Ramos (cell line): ENCODE measurements around the gene GTPBP8.

Source experiments
- in situ Hi-C: fragments of 300-500 bp; cut with MboI; formaldehyde crosslinking; loops from one replicate; pipeline ENCODE4 v1.14.3; 2022; ENCODE audit warnings: low sequenced_read_pairs; ENCODE audit not compliant: unreplicated experiment

GTPBP8 gene

DNA sequence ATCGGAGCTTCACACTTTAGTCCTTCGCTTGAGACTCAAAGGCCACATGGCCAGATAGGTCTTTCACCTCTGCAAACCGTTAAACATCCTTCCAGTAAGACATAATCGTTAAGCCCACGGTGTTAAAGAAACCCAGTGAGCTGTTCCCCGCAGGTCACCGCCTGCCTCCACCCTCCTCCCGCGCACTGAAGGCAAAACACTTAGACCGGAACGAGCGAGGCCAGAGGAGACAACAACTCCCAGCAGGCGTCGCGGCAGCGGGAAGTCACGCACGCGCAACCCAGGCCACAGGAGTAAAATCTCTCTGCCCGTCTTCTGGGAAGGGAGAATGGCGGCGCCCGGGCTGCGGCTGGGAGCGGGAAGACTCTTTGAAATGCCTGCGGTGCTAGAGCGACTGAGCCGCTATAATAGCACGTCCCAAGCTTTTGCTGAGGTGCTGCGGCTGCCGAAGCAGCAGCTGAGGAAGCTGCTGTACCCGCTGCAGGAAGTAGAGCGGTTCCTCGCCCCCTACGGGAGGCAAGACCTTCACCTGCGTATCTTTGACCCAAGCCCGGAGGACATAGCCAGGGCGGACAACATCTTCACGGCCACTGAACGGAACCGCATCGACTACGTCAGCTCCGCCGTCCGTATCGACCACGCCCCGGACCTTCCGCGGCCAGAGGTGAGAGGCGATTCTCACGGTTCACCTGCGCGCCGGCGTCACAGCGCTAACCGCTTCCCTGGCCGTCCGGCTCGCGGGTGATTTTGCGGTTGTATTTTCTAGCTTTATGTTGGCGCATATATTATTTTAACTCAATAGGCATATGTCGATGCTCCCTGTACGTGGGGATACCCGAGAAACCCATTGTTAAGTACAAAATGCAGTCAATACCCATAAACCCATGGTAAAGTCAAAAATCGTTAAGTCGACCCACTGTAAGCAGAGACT, at the start of gene GTPBP8:
Gene GTPBP8 (plus strand): TSS at position 313 of the 931 bp plus-strand sequence. CDS start 16 bp downstream, at position 329.
- in situ Hi-C loops: loop anchor here (25.0 kb wide), 1 partner anchor 879 kb away; no protein-coding TSS in a partner anchor

GRCh38 chr3:112948346-112948838, 42.4 kb upstream of the GTPBP8 start:
- in situ Hi-C loops: no loop called here

GRCh38 chr3:112956351-112956750, 34.4 kb upstream of the GTPBP8 start:
- in situ Hi-C loops: no loop called here

DNA sequence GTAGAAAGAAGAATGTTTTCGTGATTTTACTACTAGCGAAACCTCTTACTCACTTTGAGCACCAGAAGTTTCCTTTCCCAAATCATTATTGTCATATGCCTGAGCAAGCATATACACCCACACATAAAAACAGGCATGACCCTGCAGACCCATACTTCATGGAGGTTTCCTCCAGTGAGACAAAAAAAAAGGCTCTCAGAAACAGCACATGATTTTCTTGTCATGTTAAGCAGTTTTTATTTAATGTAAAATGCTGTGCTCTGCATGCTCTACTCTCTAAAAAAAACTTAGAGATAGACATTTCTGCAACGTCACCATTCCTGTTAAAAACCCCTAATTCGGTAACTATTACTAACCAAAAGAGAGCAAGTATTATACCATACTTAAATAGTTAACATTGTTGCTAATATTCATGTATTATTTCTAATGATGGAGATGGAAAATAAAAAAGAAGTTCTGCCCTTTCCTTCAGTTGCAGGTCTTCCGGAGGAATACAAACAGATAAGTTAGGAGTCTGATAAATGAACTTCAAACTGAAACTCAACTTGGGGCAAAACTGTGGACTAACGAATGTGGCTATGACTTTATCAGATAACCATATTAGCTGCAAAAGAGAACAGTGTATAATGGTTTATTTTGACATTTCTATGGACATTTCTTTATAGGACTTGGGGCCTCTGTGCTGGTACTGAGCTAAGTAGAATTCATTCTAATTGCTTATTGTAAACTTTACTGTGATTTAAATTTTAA, 31.8 kb upstream of the GTPBP8 start:
- in situ Hi-C loops: no loop called here

DNA sequence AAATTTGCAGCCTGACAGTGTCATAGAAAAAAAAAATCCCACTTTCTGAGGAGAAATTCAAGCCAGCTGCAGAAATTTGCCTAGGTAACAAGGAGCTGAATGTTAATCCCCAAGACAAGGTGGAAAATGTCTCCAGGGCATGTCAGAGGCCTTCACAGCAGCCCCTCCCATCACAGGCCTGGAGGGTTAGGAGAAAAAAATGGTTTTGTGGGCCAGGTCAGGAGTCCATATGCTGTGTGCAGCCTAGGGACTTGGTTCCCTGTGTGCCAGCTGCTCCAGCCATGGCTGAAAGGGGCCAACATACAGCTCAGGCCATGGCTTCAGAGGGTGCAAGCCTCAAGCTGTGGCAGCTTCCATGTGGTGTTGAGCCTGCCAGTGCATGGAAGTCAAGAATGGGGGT, 27.1 kb upstream of the GTPBP8 start:
- in situ Hi-C loops: no loop called here

DNA sequence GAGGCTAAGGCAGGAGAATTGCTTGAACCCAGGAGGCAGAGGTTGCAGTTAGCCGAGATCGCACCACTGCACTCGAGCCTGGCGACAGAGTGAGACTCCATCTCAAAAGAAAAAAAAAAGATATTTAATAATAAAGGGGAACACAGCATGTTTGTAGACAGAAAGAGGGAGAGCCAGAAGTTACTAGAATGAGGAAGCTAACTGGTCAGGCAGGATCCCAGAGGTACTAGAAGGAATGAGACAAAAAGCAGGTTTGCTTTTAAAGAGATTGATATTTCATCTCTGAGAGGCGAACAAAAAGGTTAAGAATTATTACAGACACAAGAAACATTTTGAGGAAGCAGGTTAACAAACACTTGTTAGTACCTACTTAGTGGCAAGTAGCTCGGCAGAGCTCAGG, 25.1 kb upstream of the GTPBP8 start:
- in situ Hi-C loops: no loop called here

- in situ Hi-C loops: no loop called here
Observed at GRCh38 chr3:112966633-112967032, 24.2 kb upstream of the GTPBP8 start.

DNA sequence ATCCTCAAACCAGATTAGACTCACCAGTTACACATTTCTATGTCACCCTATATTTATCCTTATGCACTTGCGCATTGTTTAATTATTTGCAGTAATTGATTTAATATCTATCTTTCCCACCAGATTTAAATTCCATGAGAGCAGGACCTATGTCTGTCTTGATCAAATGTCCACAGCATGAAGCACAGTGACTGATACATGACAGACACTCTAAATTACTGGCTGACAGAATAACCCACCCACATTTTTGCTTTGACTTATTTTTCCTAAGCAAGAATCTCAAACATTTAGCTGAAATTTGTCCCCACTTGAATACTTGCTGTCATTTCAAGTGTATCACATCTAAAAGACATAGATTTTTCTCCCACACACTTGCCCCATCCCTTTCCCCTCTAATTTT, 23.4 kb upstream of the GTPBP8 start:
- in situ Hi-C loops: no loop called here

- in situ Hi-C loops: no loop called here
Observed at GRCh38 chr3:112967828-112968227, 23.0 kb upstream of the GTPBP8 start.

GRCh38 chr3:112972158-112972557, 18.6 kb upstream of the GTPBP8 start:
- in situ Hi-C loops: no loop called here

DNA sequence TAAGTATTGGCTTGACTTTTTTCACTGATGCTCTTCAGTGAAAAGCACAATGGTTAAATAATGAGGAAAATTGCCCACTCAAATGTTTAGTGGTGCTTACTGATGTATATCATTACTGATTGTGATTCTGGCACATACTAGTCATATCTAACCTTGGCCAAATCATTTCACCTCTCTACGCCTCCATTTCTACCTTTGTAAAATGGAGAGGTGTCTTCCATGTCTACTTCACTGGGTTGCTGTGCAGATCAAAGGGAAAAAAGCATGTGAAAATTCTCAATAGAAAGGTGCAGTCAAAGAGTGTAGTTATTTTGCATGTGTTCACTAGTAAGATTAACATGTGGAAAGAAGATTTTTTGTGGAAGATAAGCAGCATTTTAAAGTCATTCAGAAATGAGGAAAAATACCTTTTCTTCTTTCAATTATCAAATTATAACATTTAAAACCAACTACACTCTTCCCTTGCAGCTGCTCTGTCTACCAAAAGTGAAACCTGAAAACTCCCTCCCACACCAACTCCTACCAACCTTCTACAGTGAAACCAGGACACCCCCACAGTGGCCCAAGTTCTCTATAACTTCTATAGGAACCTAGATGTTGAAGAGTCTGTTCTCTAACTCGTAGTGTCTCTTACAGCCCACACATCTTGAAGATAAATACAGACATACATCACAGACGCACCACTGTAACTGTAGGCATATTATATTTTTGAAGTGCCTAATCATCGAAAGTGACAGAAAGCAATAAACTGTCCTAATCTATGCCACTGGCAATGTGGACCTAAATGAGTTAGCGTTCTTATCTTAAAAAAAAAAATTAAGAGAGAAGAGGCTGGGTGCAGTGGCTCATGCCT, 17.2 kb upstream of the GTPBP8 start:
- in situ Hi-C loops: no loop called here

GRCh38 chr3:112974178-112974517, 16.6 kb upstream of the GTPBP8 start:
- in situ Hi-C loops: no loop called here

- in situ Hi-C loops: loop anchor here (25.0 kb wide), 1 partner anchor 863 kb away; no protein-coding TSS in a partner anchor
Observed at GRCh38 chr3:112974894-112975293, 15.9 kb upstream of the GTPBP8 start, which contains the start of gene CD200R1. TSS of gene CD200R1 (minus strand) at chr3:112975103. CDS start at chr3:112974857, 246 bp downstream.

GRCh38 chr3:112976001-112976400, 14.8 kb upstream of the GTPBP8 start:
- in situ Hi-C loops: loop anchor here (25.0 kb wide), 1 partner anchor 864 kb away; no protein-coding TSS in a partner anchor

DNA sequence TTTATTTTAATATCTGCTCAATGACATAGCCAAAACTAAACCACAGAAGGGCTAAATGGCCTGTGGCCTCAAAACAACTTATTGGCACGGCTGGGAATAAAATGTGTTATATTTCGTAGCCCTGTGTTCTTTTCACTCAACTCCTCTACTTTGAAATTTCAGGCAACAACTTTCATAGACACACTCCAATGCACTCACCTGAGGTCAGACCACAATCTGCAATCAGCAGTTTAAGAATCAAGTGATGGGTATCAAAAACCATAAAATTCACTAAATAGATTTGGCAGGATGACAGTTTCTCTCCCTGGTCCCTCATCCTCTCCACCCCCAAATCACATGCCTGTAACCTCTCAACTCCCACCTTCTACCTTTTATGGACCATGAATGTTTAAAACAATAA, 13.8 kb upstream of the GTPBP8 start:
- in situ Hi-C loops: loop anchor here (25.0 kb wide), 1 partner anchor 865 kb away; no protein-coding TSS in a partner anchor

DNA sequence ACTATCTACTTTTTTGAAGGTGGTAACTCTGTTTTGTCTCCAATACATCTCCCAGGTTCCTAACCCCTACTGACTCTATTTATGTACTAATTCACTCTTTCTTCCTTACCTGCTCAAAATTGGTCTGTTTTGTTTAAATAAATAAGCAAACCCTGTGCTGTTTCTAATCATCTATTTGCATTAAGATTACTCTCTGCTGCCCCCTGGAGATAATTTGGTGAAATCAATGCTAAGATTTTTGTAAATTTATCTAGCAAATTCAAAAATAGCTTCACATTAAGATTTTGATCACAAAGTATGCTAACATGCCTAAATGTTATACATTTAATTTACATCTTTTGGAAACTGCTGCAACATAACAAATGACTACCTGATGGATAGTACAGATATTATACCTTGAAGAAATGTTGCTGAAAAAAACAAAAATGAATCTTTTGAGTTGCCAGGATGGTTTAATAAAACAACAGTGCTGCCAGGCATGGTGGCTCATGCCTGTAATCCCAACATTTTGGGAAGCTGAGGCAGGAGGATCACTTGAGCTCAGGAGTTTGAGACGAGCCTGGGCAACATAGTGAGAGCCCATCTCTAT, 11.4 kb upstream of the GTPBP8 start:
- in situ Hi-C loops: loop anchor here (25.0 kb wide), 1 partner anchor 867 kb away; no protein-coding TSS in a partner anchor

- in situ Hi-C loops: loop anchor here (10.0 to 25.0 kb wide), 2 partner anchors 245 to 868 kb away; no protein-coding TSS in a partner anchor
Observed at GRCh38 chr3:112980080-112980479, 10.7 kb upstream of the GTPBP8 start.

DNA sequence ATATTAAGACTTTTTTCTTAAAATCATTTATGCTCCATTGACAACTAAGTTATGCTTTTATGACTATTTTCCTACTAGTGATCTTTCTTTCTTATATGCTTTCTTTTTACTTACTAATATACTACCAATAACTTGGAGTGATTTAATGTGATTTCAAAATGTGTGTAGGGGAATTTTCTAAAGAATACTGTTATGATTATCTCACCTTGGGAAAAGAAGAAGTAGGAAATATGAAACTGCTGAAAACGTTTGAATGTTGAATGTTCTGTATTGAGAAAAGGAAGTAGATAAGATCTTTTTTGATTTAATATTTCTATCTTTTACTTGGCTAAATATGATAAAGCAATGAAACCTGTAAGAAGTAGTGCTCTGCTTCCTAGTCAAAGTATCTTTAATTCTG, 8.1 kb upstream of the GTPBP8 start:
- in situ Hi-C loops: loop anchor here (10.0 to 25.0 kb wide), 2 partner anchors 248 to 870 kb away; no protein-coding TSS in a partner anchor

GRCh38 chr3:112984485-112984884, 6.3 kb upstream of the GTPBP8 start:
- in situ Hi-C loops: loop anchor here (10.0 to 25.0 kb wide), 2 partner anchors 250 to 872 kb away; no protein-coding TSS in a partner anchor
